ENCODE results near the gene GDF10.

Gene GDF10

GRCh38 chr10:47261556-47261955 is 38.4 kb upstream of the GDF10 start:
- Mint-ChIP-seq H3K4me1 (peaks cover 44% of the 10 kb centered on the region), H3K27ac (peak overlapping the region; percentile 91)
- ATAC-seq, result no peak

GRCh38 chr10:47262606-47263533 is 37.1 kb upstream of the GDF10 start:
- no peak for ATAC-seq
- no peak overlapping the region for H3K4me3 Mint-ChIP-seq
- no peaks in the 10 kb centered on the region for H3K27me3 Mint-ChIP-seq
- no peaks in the 10 kb centered on the region for H3K36me3 Mint-ChIP-seq
- peaks cover 33% of the 10 kb centered on the region for H3K4me1 Mint-ChIP-seq
- no peaks in the 10 kb centered on the region for H3K9me3 Mint-ChIP-seq
- H3K27ac Mint-ChIP-seq, result no peak overlapping the region

More at GRCh38 chr10:47261556-47261955, 38.4 kb upstream of the GDF10 start:
- Mint-ChIP-seq H3K4me3 (no peak overlapping the region), H3K9me3 (no peaks in the 10 kb centered on the region), H3K36me3 (no peaks in the 10 kb centered on the region), H3K27me3 (no peaks in the 10 kb centered on the region)

GRCh38 chr10:47264797-47265281 is 35.2 kb upstream of the GDF10 start:
- no peak overlapping the region for H3K27ac Mint-ChIP-seq
- H3K4me3 Mint-ChIP-seq, result no peak overlapping the region
- H3K9me3 Mint-ChIP-seq, result no peaks in the 10 kb centered on the region
- no peaks in the 10 kb centered on the region for H3K36me3 Mint-ChIP-seq
- no peak for ATAC-seq
- no peaks in the 10 kb centered on the region for H3K27me3 Mint-ChIP-seq
- H3K4me1 Mint-ChIP-seq, result peaks cover 24% of the 10 kb centered on the region

- H3K27ac Mint-ChIP-seq, result no peak overlapping the region
Observed at GRCh38 chr10:47266602-47267001, 33.4 kb upstream of the GDF10 start.

GRCh38 chr10:47268696-47269095 is 31.3 kb upstream of the GDF10 start:
- Mint-ChIP-seq H3K4me1 (no peaks in the 10 kb centered on the region), H3K27me3 (no peaks in the 10 kb centered on the region), H3K4me3 (no peak overlapping the region), H3K9me3 (peaks cover 4% of the 10 kb centered on the region), H3K27ac (no peak overlapping the region), H3K36me3 (no peaks in the 10 kb centered on the region)
- no peak for ATAC-seq

More at GRCh38 chr10:47266602-47267001, 33.4 kb upstream of the GDF10 start:
- no peaks in the 10 kb centered on the region for H3K27me3 Mint-ChIP-seq
- no peak overlapping the region for H3K4me3 Mint-ChIP-seq
- H3K4me1 Mint-ChIP-seq, result peaks cover 6% of the 10 kb centered on the region
- no peak for ATAC-seq
- no peaks in the 10 kb centered on the region for H3K9me3 Mint-ChIP-seq
- no peaks in the 10 kb centered on the region for H3K36me3 Mint-ChIP-seq

GRCh38 chr10:47269294-47269693 is 30.7 kb upstream of the GDF10 start:
- H3K4me1 Mint-ChIP-seq, result no peaks in the 10 kb centered on the region
- H3K36me3 Mint-ChIP-seq, result no peaks in the 10 kb centered on the region
- ATAC-seq, result no peak
- peaks cover 5% of the 10 kb centered on the region for H3K9me3 Mint-ChIP-seq
- no peaks in the 10 kb centered on the region for H3K27me3 Mint-ChIP-seq
- no peak overlapping the region for H3K27ac Mint-ChIP-seq
- no peak overlapping the region for H3K4me3 Mint-ChIP-seq

GRCh38 chr10:47276071-47276470 is 23.9 kb upstream of the GDF10 start:
- no peaks in the 10 kb centered on the region for H3K4me1 Mint-ChIP-seq
- H3K36me3 Mint-ChIP-seq, result no peaks in the 10 kb centered on the region
- H3K9me3 Mint-ChIP-seq, result peaks cover 5% of the 10 kb centered on the region
- ATAC-seq, result no peak
- no peak overlapping the region for H3K27ac Mint-ChIP-seq
- H3K4me3 Mint-ChIP-seq, result no peak overlapping the region
- peaks cover 39% of the 10 kb centered on the region for H3K27me3 Mint-ChIP-seq

GRCh38 chr10:47276576-47277351 is 23.2 kb upstream of the GDF10 start:
- Mint-ChIP-seq H3K36me3 (no peaks in the 10 kb centered on the region), H3K4me3 (no peak overlapping the region), H3K4me1 (no peaks in the 10 kb centered on the region), H3K27ac (no peak overlapping the region), H3K9me3 (peaks cover 5% of the 10 kb centered on the region), H3K27me3 (peaks cover 39% of the 10 kb centered on the region)
- peak; percentile 43 for ATAC-seq

- no peak for ATAC-seq
- H3K4me1 Mint-ChIP-seq, result peaks cover 5% of the 10 kb centered on the region
- H3K4me3 Mint-ChIP-seq, result no peak overlapping the region
- H3K27ac Mint-ChIP-seq, result no peak overlapping the region
- H3K27me3 Mint-ChIP-seq, result peaks cover 47% of the 10 kb centered on the region
- peaks cover 5% of the 10 kb centered on the region for H3K9me3 Mint-ChIP-seq
- no peaks in the 10 kb centered on the region for H3K36me3 Mint-ChIP-seq
Observed at GRCh38 chr10:47277352-47278151, 22.4 kb upstream of the GDF10 start.

- Mint-ChIP-seq H3K27ac (no peak overlapping the region), H3K27me3 (peaks cover 49% of the 10 kb centered on the region), H3K9me3 (peaks cover 5% of the 10 kb centered on the region), H3K4me1 (peaks cover 5% of the 10 kb centered on the region), H3K36me3 (no peaks in the 10 kb centered on the region), H3K4me3 (no peak overlapping the region)
- no peak for ATAC-seq
Observed at GRCh38 chr10:47278152-47278473, 21.9 kb upstream of the GDF10 start.

GRCh38 chr10:47278720-47279119 is 21.3 kb upstream of the GDF10 start:
- Mint-ChIP-seq H3K9me3 (peaks cover under 1% of the 10 kb centered on the region), H3K4me1 (peaks cover 5% of the 10 kb centered on the region), H3K4me3 (no peak overlapping the region), H3K27ac (no peak overlapping the region), H3K36me3 (no peaks in the 10 kb centered on the region), H3K27me3 (peaks cover 49% of the 10 kb centered on the region)
- no peak for ATAC-seq

GRCh38 chr10:47279276-47279675 is 20.7 kb upstream of the GDF10 start:
- Mint-ChIP-seq H3K9me3 (no peaks in the 10 kb centered on the region), H3K27ac (no peak overlapping the region), H3K4me3 (no peak overlapping the region), H3K36me3 (no peaks in the 10 kb centered on the region), H3K27me3 (peaks cover 49% of the 10 kb centered on the region), H3K4me1 (peaks cover 5% of the 10 kb centered on the region)
- ATAC-seq, result no peak

- Mint-ChIP-seq H3K4me1 (peaks cover 23% of the 10 kb centered on the region), H3K27me3 (peaks cover 24% of the 10 kb centered on the region), H3K36me3 (no peaks in the 10 kb centered on the region), H3K27ac (no peak overlapping the region), H3K4me3 (no peak overlapping the region), H3K9me3 (no peaks in the 10 kb centered on the region)
- peak; percentile 22 for ATAC-seq
Observed at GRCh38 chr10:47282005-47282656, 17.9 kb upstream of the GDF10 start.

GRCh38 chr10:47282657-47283018 is 17.4 kb upstream of the GDF10 start:
- H3K27me3 Mint-ChIP-seq, result peaks cover 20% of the 10 kb centered on the region
- H3K36me3 Mint-ChIP-seq, result no peaks in the 10 kb centered on the region
- no peak for ATAC-seq
- H3K9me3 Mint-ChIP-seq, result no peaks in the 10 kb centered on the region
- H3K4me3 Mint-ChIP-seq, result no peak overlapping the region
- H3K4me1 Mint-ChIP-seq, result peaks cover 23% of the 10 kb centered on the region
- H3K27ac Mint-ChIP-seq, result no peak overlapping the region

All from stimulated activated memory B cell treated with anti-CD40 and anti-IgM and Interleukin-4, amounts not matched to agents 10 μg/mL and 1 μg/mL and 100 μg/mL, for 72 hours (primary cell).